Spleen (tissue), 11 donors: ENCODE data around the gene SULF2. TPM values are rescaled to one million over a fixed set of nuclear protein-coding genes. Genes with fewer than 3 reads are reported as not detected.
"Not testable (repeated sequence)": the region's sequence is repeated elsewhere in the genome, so short reads cannot be mapped to it uniquely, and the experiment has no call there.

Experiments
- DNase-seq: peaks from one replicate; pipeline ENCODE4 v3.0.0-alpha.2; 2020
- H3K27ac ChIP-seq, 8 donors: fragments of 200-600 bp; sonication (generic) in 7 of 8; 1 replicate in 4 of 8; 2 replicates in 4 of 8; pipeline versions ENCODE4 v1.5.0 to v1.8.0; 2016 to 2021; ENCODE audit warnings: inconsistent platforms in 4 of 8, mild to moderate bottlenecking in 4 of 8, moderate library complexity in 1 of 8
- H3K27me3 ChIP-seq, 7 donors: fragments of 200-600 bp; sonication (generic) in 6 of 7; replicated peaks in 1 of 7; 1 replicate in 4 of 7; 2 replicates in 3 of 7; pipeline versions ENCODE4 v1.5.0 to v1.8.0; 2016 to 2021; ENCODE audit warnings: inconsistent platforms in 3 of 7, mild to moderate bottlenecking in 1 of 7
- H3K36me3 ChIP-seq, 6 donors: fragments of 200-600 bp; sonication (generic) in 5 of 6; 1 replicate in 4 of 6; 2 replicates in 2 of 6; pipeline versions ENCODE4 v1.5.0 to v1.8.0; 2016 to 2021; ENCODE audit warnings: inconsistent platforms in 2 of 6
- H3K4me1 ChIP-seq, 6 donors: fragments of 200-600 bp; sonication (generic) in 5 of 6; 1 replicate in 3 of 6; 2 replicates in 3 of 6; pipeline versions ENCODE4 v1.5.0 to v1.8.0; 2016 to 2021; ENCODE audit warnings: inconsistent platforms in 3 of 6
- H3K4me3 ChIP-seq, 8 donors: fragments of 200-600 bp; sonication (generic) in 7 of 8; 1 replicate in 4 of 8; 2 replicates in 4 of 8; pipeline versions ENCODE4 v1.5.0 to v1.8.0; 2016 to 2021; ENCODE audit warnings: inconsistent platforms in 4 of 8, mild to moderate bottlenecking in 4 of 8, moderate library complexity in 2 of 8
- H3K9me3 ChIP-seq, 8 donors: fragments of 200-600 bp; sonication (generic) in 7 of 8; 1 replicate in 4 of 8; 2 replicates in 4 of 8; pipeline versions ENCODE4 v1.5.0 to v1.8.0; 2016 to 2021; ENCODE audit warnings: inconsistent platforms in 4 of 8
- CTCF ChIP-seq, 11 experiments: fragments of 200-600 bp in 7 of 11; fragments of 450-650 bp in 4 of 11; sonication (generic) in 4 of 11; IDR thresholded peaks in 8 of 11; conservative IDR thresholded peaks in 3 of 11; 1 replicate in 7 of 11; 2 replicates in 4 of 11; pipeline versions ENCODE4 v1.4.0 to v1.8.0; 2016 to 2021; ENCODE audit warnings: antibody characterized with exemption in 11 of 11, inconsistent platforms in 4 of 11, mild to moderate bottlenecking in 1 of 11
- POLR2A ChIP-seq, 3 donors: fragments of 450-650 bp; IDR thresholded peaks; one replicate each; pipeline ENCODE4 v1.5.1; 2017; ENCODE audit warnings: antibody characterized with exemption in 3 of 3, mild to moderate bottlenecking in 1 of 3
- POLR2AphosphoS5 ChIP-seq, 3 donors: sonication (generic); formaldehyde crosslinking; IDR thresholded peaks; one replicate each; pipeline ENCODE4 v1.5.1; 2017; ENCODE audit warnings: antibody characterized with exemption in 3 of 3
- WGBS, 5 donors: extraction: QIAGEN DNeasy Blood & Tissue Kit in 3 of 5; methylation state at CpG; one replicate each; pipeline versions ENCODE4 v1.1.5 to v1.1.7; 2013 to 2018; 5-methylcytosine and 5-hydroxymethylcytosine counted together
- intact Hi-C: fragments of 100-400 bp; cut with DNase I; formaldehyde crosslinking; loops from one replicate; pipeline ENCODE4 v1.15.0; 2023; ENCODE audit warnings: low total_unique reads
- polyA plus RNA-seq, 3 donors: library from polyadenylated mRNA; stranded (reverse); fragments of 200-250 nt; gene quantifications; one replicate each; pipeline ENCODE4 v1.2.1, GENCODE V29; 2013
- total RNA-seq, 7 donors: library from RNA; depleted of rRNA in 3 of 7; stranded (reverse); fragments of >200 nt in 3 of 7; fragmentation: NEBNext Ultra II Directional in 4 of 7; extraction: Animal tissue kit (Norgen Biotek cat#: 25700) in 4 of 7; gene quantifications; one replicate each; pipeline versions ENCODE4 v1.1.0 to v1.2.1, GENCODE V29; 2016 to 2021
- donor health status: healthy with polysubstance abuse.
- donor health status: DM: no; HTN: no; CAD: no; lungs with moderate emphysema.
- donor health status: DM: no; HTN: no; CAD: no.
- donor health status: Bipolar disorder and iron deficiency.
- donor health status: healthy.
- donor health status: DM: no; HTN: no; CAD: no.
- donor health status: DM: yes; HTN: yes; CAD: no.

SULF2 gene
- total and polyA plus RNA-seq, 10 donors: 5.5 to 49.1 (median 15.7) TPM

GRCh38 chr20:47799116-47799715, 13.9 kb upstream of the SULF2 start:
- Histone ChIP-seq H3K4me1 (peaks cover 0 to 12% (median 0%) of the 10 kb centered on the region in 6 donors), H3K36me3 (no peaks in the 10 kb centered on the region), H3K9me3 (no peaks in the 10 kb centered on the region), H3K27ac (no peak overlapping the region), H3K4me3 (no peak overlapping the region), H3K27me3 (no peaks in the 10 kb centered on the region)
- TF ChIP-seq POLR2AphosphoS5 (IDR thresholded peaks at IDR 0.05) (peak in 1 of 3 donors; percentile 50), POLR2A (IDR thresholded peaks at IDR 0.05) (no peak), CTCF (IDR thresholded peaks at IDR 0.05 in 8 of 11, conservative IDR thresholded peaks at IDR 0.05 in 3 of 11) (no peak)
- intact Hi-C loops: no loop called here
- DNase-seq: no peak
- 33 to 48% (median 37%) methylated on average over 6 of the region's 6 CpGs for WGBS, 5 donors

- peaks cover 0 to 12% (median 0%) of the 10 kb centered on the region in 6 donors for H3K4me1 ChIP-seq
- no peaks in the 10 kb centered on the region for H3K36me3 ChIP-seq
- no peak overlapping the region for H3K4me3 ChIP-seq
- no peak for DNase-seq
- H3K9me3 ChIP-seq: no peaks in the 10 kb centered on the region
- 35 to 55% (median 39%) methylated on average over 8 to 9 of the region's 9 CpGs for WGBS, 5 donors
- H3K27me3 ChIP-seq: peaks cover 0 to 6% (median 0%) of the 10 kb centered on the region in 7 donors
- H3K27ac ChIP-seq: no peak overlapping the region
- no peak for TF ChIP-seq POLR2AphosphoS5 (IDR thresholded peaks at IDR 0.05)
- TF ChIP-seq POLR2A (IDR thresholded peaks at IDR 0.05): no peak
- TF ChIP-seq CTCF (IDR thresholded peaks at IDR 0.05 in 8 of 11, conservative IDR thresholded peaks at IDR 0.05 in 3 of 11): no peak
- intact Hi-C loops: no loop called here
Measured at GRCh38 chr20:47796971-47797370, 11.7 kb upstream of the SULF2 start.

GRCh38 chr20:47795214-47795907, 10.1 kb upstream of the SULF2 start:
- DNase-seq: no peak
- intact Hi-C loops: no loop called here

GRCh38 chr20:47794264-47794663, 9.0 kb upstream of the SULF2 start:
- 90 to 97% (median 93%) methylated on average over 6 of the region's 6 CpGs for WGBS, 5 donors
- DNase-seq, H3K36me3 ChIP-seq, H3K27me3 ChIP-seq, H3K27ac ChIP-seq, H3K9me3 ChIP-seq, H3K4me3 ChIP-seq, intact Hi-C loops: not testable (repeated sequence)
- peaks cover 0 to 11% (median 0%) of the 10 kb centered on the region in 6 donors for H3K4me1 ChIP-seq

More at GRCh38 chr20:47795214-47795907, 10.1 kb upstream of the SULF2 start:
- WGBS, 5 donors: 70 to 82% (median 73%) methylated on average over 15 to 17 of the region's 17 CpGs
- peaks cover 0 to 7% (median 0%) of the 10 kb centered on the region in 7 donors for H3K27me3 ChIP-seq
- no peaks in the 10 kb centered on the region for H3K9me3 ChIP-seq
- no peaks in the 10 kb centered on the region for H3K36me3 ChIP-seq
- H3K27ac ChIP-seq: no peak overlapping the region
- peaks cover 0 to 12% (median 0%) of the 10 kb centered on the region in 6 donors for H3K4me1 ChIP-seq
- TF ChIP-seq CTCF (IDR thresholded peaks at IDR 0.05 in 8 of 11, conservative IDR thresholded peaks at IDR 0.05 in 3 of 11) (no peak), POLR2AphosphoS5 (IDR thresholded peaks at IDR 0.05) (no peak), POLR2A (IDR thresholded peaks at IDR 0.05) (no peak)
- H3K4me3 ChIP-seq: no peak overlapping the region
